Osteoblast (primary cell): ENCODE measurements around the gene NR4A2. TPM values are rescaled to one million over a fixed set of nuclear protein-coding genes. Genes with fewer than 3 reads are reported as not detected.

Experiments used
- DNase-seq: peaks from one replicate; pipeline ENCODE4 v3.0.0; 2011; ENCODE audit warnings: low spot score, mixed read lengths; ENCODE audit not compliant: insufficient read length; ENCODE audit errors: missing footprints
- H2AFZ ChIP-seq: 2 replicates; pipeline ENCODE4 v1.6.0; 2011; ENCODE audit warnings: mild to moderate bottlenecking, low read length
- H3K27ac ChIP-seq: 2 replicates; pipeline ENCODE4 v1.5.1; 2011; ENCODE audit warnings: mild to moderate bottlenecking, low read depth, low read length, moderate library complexity
- H3K27me3 ChIP-seq: 2 replicates; pipeline ENCODE4 v1.6.0; 2012; ENCODE audit warnings: mild to moderate bottlenecking, control low read depth, inconsistent platforms, low read length, moderate library complexity; ENCODE audit not compliant: insufficient read depth
- H3K36me3 ChIP-seq: 2 replicates; pipeline ENCODE4 v1.5.1; 2011; ENCODE audit warnings: mild to moderate bottlenecking, low read length, control low read depth, moderate library complexity; ENCODE audit not compliant: insufficient read depth
- H3K4me1 ChIP-seq: 2 replicates; pipeline ENCODE4 v1.5.1; 2011; ENCODE audit warnings: mild to moderate bottlenecking, low read length, control low read depth, moderate library complexity; ENCODE audit not compliant: insufficient read depth
- H3K4me2 ChIP-seq: 2 replicates; pipeline ENCODE4 v1.6.0; 2011; ENCODE audit warnings: mild to moderate bottlenecking, low read length; ENCODE audit not compliant: insufficient read depth
- H3K4me3 ChIP-seq: fragments of 200-600 bp; sonication (generic); 3 replicates; pipeline ENCODE4 v1.5.1; 2012; ENCODE audit warnings: mild to moderate bottlenecking, low read length, inconsistent platforms; ENCODE audit not compliant: insufficient read depth
- H3K79me2 ChIP-seq: 2 replicates; pipeline ENCODE4 v1.6.0; 2012; ENCODE audit warnings: mild to moderate bottlenecking, low read length, control low read depth, inconsistent platforms; ENCODE audit not compliant: insufficient read depth
- H3K9me3 ChIP-seq: 2 replicates; pipeline ENCODE4 v1.5.1; 2011; ENCODE audit warnings: low read depth, low read length, control low read depth
- H4K20me1 ChIP-seq: 2 replicates; pipeline ENCODE4 v1.6.0; 2012; ENCODE audit warnings: mild to moderate bottlenecking, low read length, control low read depth; ENCODE audit not compliant: insufficient read depth
- CTCF ChIP-seq: IDR thresholded peaks from 2 replicates; pipeline ENCODE4 v1.5.1; 2011; ENCODE audit warnings: mild to moderate bottlenecking, low read depth, low read length, moderate library complexity; ENCODE audit errors: extremely low read depth
- total RNA-seq: library from RNA; depleted of rRNA; stranded (reverse); fragments of >200 nt; gene quantifications from 2 replicates; pipeline ENCODE4 v1.2.3, GENCODE V29; 2012

NR4A2 gene
- total RNA-seq, 1 donor: 0.72 TPM

DNA sequence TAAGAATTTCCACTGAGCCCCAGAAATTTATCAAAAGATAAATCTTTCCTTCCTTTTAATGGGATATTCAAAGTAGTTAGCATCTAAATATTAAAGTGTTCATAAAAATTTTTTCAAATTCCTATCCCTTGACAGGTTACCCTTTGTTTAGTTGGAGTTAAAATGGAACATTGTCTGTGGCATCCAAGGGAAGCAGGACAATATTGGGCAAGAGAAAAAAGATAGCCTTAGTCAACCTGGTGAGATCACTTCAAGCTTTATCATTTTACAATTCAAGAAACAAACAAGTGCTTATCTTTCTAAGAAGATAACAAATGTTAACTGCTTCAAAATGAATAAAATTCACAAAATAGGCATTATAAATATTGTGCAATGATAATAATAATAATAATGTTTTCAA, 21.7 kb downstream of the NR4A2 start:
- Histone ChIP-seq H4K20me1 (no peaks in the 10 kb centered on the region), H3K4me1 (no peaks in the 10 kb centered on the region), H2AFZ (no peak overlapping the region), H3K4me2 (no peak overlapping the region), H3K36me3 (no peaks in the 10 kb centered on the region), H3K9me3 (no peaks in the 10 kb centered on the region), H3K79me2 (no peaks in the 10 kb centered on the region), H3K27ac (no peak overlapping the region), H3K4me3 (no peak overlapping the region), H3K27me3 (peaks cover 3% of the 10 kb centered on the region)
- DNase-seq: no peak
- no peak for TF ChIP-seq CTCF

DNA sequence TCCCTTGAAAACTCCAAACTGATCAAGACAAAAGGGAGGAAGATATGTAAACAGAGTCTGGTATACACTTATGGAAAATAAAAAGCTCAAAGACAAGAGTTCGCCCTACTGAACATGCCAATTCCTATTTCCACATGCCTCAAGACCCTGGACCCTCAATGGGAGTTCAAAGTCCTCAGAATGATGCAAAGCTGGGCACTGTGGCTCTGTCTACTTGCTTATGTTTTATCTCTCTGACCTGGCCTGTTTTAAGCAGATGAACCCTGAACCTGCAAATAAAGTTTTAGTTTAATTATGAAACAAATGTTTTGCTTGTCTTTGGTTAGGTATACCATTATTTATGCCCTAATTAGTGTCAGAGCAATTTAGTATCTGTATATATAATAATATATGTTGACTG, 22.6 kb downstream of the NR4A2 start:
- no peak for DNase-seq
- Histone ChIP-seq H2AFZ (no peak overlapping the region), H3K36me3 (no peaks in the 10 kb centered on the region), H3K9me3 (no peaks in the 10 kb centered on the region), H3K79me2 (no peaks in the 10 kb centered on the region), H4K20me1 (no peaks in the 10 kb centered on the region), H3K4me1 (no peaks in the 10 kb centered on the region), H3K27me3 (peaks cover 3% of the 10 kb centered on the region), H3K27ac (no peak overlapping the region), H3K4me3 (no peak overlapping the region), H3K4me2 (no peak overlapping the region)
- no peak for TF ChIP-seq CTCF

GRCh38 chr2:156309167-156309566, 23.4 kb downstream of the NR4A2 start:
- no peak overlapping the region for H2AFZ ChIP-seq
- no peak overlapping the region for H3K27ac ChIP-seq
- H3K36me3 ChIP-seq: no peaks in the 10 kb centered on the region
- no peaks in the 10 kb centered on the region for H4K20me1 ChIP-seq
- H3K4me1 ChIP-seq: no peaks in the 10 kb centered on the region
- no peak overlapping the region for H3K4me3 ChIP-seq
- DNase-seq: no peak
- no peaks in the 10 kb centered on the region for H3K79me2 ChIP-seq
- H3K27me3 ChIP-seq: peaks cover 3% of the 10 kb centered on the region
- H3K4me2 ChIP-seq: no peak overlapping the region
- TF ChIP-seq CTCF: no peak
- H3K9me3 ChIP-seq: no peaks in the 10 kb centered on the region

DNA sequence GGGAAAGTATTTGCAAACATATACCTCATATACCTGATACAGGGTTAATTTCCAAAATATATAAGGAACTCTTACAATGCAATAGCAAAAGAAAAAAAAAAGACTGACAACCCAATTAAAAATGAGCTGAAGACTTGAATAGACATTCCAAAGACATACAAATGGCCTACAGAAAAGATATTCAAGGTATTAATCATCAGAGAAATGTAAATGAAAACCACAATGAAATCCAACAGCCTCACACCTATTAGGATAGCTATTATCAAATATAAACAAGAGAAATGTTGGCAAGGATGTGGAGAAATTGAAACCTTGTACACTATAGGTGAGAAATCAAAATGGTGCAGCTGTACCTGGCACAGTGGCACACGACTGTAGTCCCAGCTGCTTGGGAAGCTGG, 25.7 kb downstream of the NR4A2 start:
- Histone ChIP-seq H3K27ac (no peak overlapping the region), H3K79me2 (no peaks in the 10 kb centered on the region), H3K4me1 (no peaks in the 10 kb centered on the region), H2AFZ (no peak overlapping the region), H3K36me3 (no peaks in the 10 kb centered on the region), H3K4me2 (no peak overlapping the region), H3K27me3 (peaks cover 3% of the 10 kb centered on the region), H3K9me3 (no peaks in the 10 kb centered on the region), H3K4me3 (no peak overlapping the region), H4K20me1 (no peaks in the 10 kb centered on the region)
- no peak for DNase-seq
- TF ChIP-seq CTCF: no peak
